WERI-Rb-1 (cell line): Measurements from ENCODE around the gene LAMC1.

ENCODE experiments used
- DNase-seq: peaks from one replicate; pipeline ENCODE4 v3.0.0-alpha.2; 2020
- H3K27ac ChIP-seq: fragments of 250-450 bp; sonication (Bioruptor Pico); 2 replicates; pipeline ENCODE4 v1.5.1; 2020; ENCODE audit warnings: mild to moderate bottlenecking, moderate library complexity
- H3K27me3 ChIP-seq: fragments of 250-450 bp; sonication (Bioruptor Pico); 2 replicates; pipeline ENCODE4 v1.5.1; 2021; ENCODE audit warnings: mild to moderate bottlenecking, low read depth, moderate library complexity; ENCODE audit not compliant: insufficient read depth, severe bottlenecking
- H3K36me3 ChIP-seq: fragments of 250-450 bp; sonication (Bioruptor Pico); 2 replicates; pipeline ENCODE4 v1.5.1; 2020; ENCODE audit warnings: mild to moderate bottlenecking, moderate library complexity
- H3K4me3 ChIP-seq: 2 replicates; pipeline ENCODE4 v1.5.1; 2011; ENCODE audit warnings: low read depth, mild to moderate bottlenecking, control low read depth, low read length
- H3K9me3 ChIP-seq: fragments of 250-450 bp; sonication (Bioruptor Pico); 2 replicates; pipeline ENCODE4 v1.5.1; 2021; ENCODE audit warnings: mild to moderate bottlenecking, moderate library complexity; ENCODE audit not compliant: severe bottlenecking
- CTCF ChIP-seq: IDR thresholded peaks from 2 replicates; pipeline ENCODE4 v1.5.1; 2011; ENCODE audit warnings: low read depth, mild to moderate bottlenecking, control low read depth, inconsistent platforms, low read length

LAMC1 gene

GRCh38 chr1:183027791-183028190, 4.6 kb downstream of the LAMC1 start:
- TF ChIP-seq CTCF = no peak
- Histone ChIP-seq H3K9me3 (no peaks in the 10 kb centered on the region), H3K4me3 (no peak overlapping the region), H3K27me3 (no peaks in the 10 kb centered on the region), H3K27ac (no peak overlapping the region), H3K36me3 (no peaks in the 10 kb centered on the region)
- DNase-seq = no peak

GRCh38 chr1:183029591-183030000, 6.4 kb downstream of the LAMC1 start:
- H3K27ac ChIP-seq = no peak overlapping the region
- TF ChIP-seq CTCF = no peak
- no peaks in the 10 kb centered on the region for H3K27me3 ChIP-seq
- DNase-seq = no peak
- H3K9me3 ChIP-seq = no peaks in the 10 kb centered on the region
- no peaks in the 10 kb centered on the region for H3K36me3 ChIP-seq
- no peak overlapping the region for H3K4me3 ChIP-seq

- H3K27me3 ChIP-seq = no peaks in the 10 kb centered on the region
- H3K9me3 ChIP-seq = no peaks in the 10 kb centered on the region
- no peak for DNase-seq
- H3K27ac ChIP-seq = no peak overlapping the region
- H3K4me3 ChIP-seq = no peak overlapping the region
- no peak for TF ChIP-seq CTCF
- no peaks in the 10 kb centered on the region for H3K36me3 ChIP-seq
Measured at GRCh38 chr1:183030053-183030452, 6.8 kb downstream of the LAMC1 start.

- TF ChIP-seq CTCF = no peak
- no peak for DNase-seq
- H3K27me3 ChIP-seq = no peaks in the 10 kb centered on the region
- H3K36me3 ChIP-seq = no peaks in the 10 kb centered on the region
- no peak overlapping the region for H3K4me3 ChIP-seq
- no peaks in the 10 kb centered on the region for H3K9me3 ChIP-seq
- no peak overlapping the region for H3K27ac ChIP-seq
Measured at GRCh38 chr1:183032122-183032921, 9.1 kb downstream of the LAMC1 start.

GRCh38 chr1:183033205-183033604, 10.0 kb downstream of the LAMC1 start:
- no peak for DNase-seq
- H3K27ac ChIP-seq = no peak overlapping the region
- no peak overlapping the region for H3K4me3 ChIP-seq
- H3K9me3 ChIP-seq = no peaks in the 10 kb centered on the region
- no peaks in the 10 kb centered on the region for H3K36me3 ChIP-seq
- no peak for TF ChIP-seq CTCF
- no peaks in the 10 kb centered on the region for H3K27me3 ChIP-seq

- H3K4me3 ChIP-seq = no peak overlapping the region
- no peak overlapping the region for H3K27ac ChIP-seq
- no peak for DNase-seq
- TF ChIP-seq CTCF = no peak
- H3K27me3 ChIP-seq = no peaks in the 10 kb centered on the region
- H3K9me3 ChIP-seq = no peaks in the 10 kb centered on the region
- no peaks in the 10 kb centered on the region for H3K36me3 ChIP-seq
Measured at GRCh38 chr1:183034682-183035081, 11.5 kb downstream of the LAMC1 start.
